ENCODE measurements around the gene HOATZ. TPM values are rescaled to one million over a fixed set of nuclear protein-coding genes. Genes with fewer than 3 reads are reported as not detected.

The HOATZ gene
- total and polyA plus RNA-seq, 2 of the 13 experiments (the other 11 are each of a cell fraction or from before 2014, with no cell fraction given) = not detected

DNA sequence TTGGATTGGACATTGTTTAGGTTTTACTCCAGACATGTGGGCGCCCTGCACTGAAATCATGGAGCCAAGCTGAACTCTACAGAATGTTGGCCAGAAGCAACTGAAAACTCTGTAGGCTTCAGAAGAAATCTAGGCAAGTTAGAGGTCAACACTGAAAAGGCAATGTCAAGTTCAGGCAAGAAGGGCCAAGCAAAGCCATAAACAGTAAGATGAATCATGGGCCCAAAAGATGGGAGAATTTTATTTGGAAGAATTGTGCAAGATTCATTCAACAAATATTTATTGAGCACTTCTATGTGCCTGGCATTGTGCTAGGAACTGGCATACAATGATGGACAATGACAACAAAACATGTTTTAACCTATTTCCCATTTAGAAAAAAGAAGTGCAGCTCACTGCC, 10.9 kb downstream of the HOATZ start:
- Histone ChIP-seq H2AFZ (ENCODE audit: low read length) (no peak overlapping the region), H3K27ac (ENCODE audit: extremely low read length, insufficient read depth, low read length) (no peak overlapping the region), H3K36me3 (replicated peaks in 1 of 2; ENCODE audit: control insufficient read depth in 1 of 2, insufficient read depth in 2 of 2, low read length in 2 of 2) (no peaks in the 10 kb centered on the region), H4K20me1 (ENCODE audit: insufficient read depth, low read length) (no peaks in the 10 kb centered on the region), H3K4me1 (ENCODE audit: insufficient read depth, low read length) (no peaks in the 10 kb centered on the region), H3K4me2 (ENCODE audit: low read depth, low read length) (no peak overlapping the region), H3K27me3 (ENCODE audit: control insufficient read depth in 1 of 2, insufficient read depth in 2 of 2, low read length in 2 of 2) (peaks cover 0 to 18% of the 10 kb centered on the region in 2 experiments; a peak in 2 of 5 replicates), H3K9me3 (ENCODE audit: low read length) (no peaks in the 10 kb centered on the region), H3K4me3 (replicated peaks in 1 of 3; ENCODE audit: insufficient read depth in 1 of 3, low read depth in 2 of 3, low read length in 3 of 3) (no peak overlapping the region), H3K9ac (ENCODE audit: insufficient read depth, low read depth, low read length) (no peak overlapping the region), H3K79me2 (ENCODE audit: insufficient read depth, low read length) (no peaks in the 10 kb centered on the region)
- no peak for ATAC-seq
- 0% methylated on average over 1 of the region's 1 CpG for WGBS (ENCODE audit: low lambda C conversion rate)
- no TSS peak for BruUV-seq (replicated peaks)
- ChIA-PET POLR2A (no interaction called here), CTCF (ENCODE audit: low intra/inter-chr PET ratio, low total read pairs) (no interaction called here)
- intact Hi-C loops (cut with micrococcal nuclease; ENCODE audit: unreplicated experiment) = no loop called here
- no peak for DNase-seq (ENCODE audit: low spot score)
- FAIRE-seq = no peak
- in situ Hi-C loops (cut with HindIII; ENCODE audit: extremely low pct_ligation_motif_present, low pct_unique_long_range_greater_than_20kb) = no loop called here
- TF ChIP-seq NCOA2 (CRISPR knock-in tag; IDR thresholded peaks at IDR 0.05) (no peak), HDAC2 (CRISPR knock-in tag; IDR thresholded peaks at IDR 0.05) (no peak), SKI (IDR thresholded peaks at IDR 0.05; ENCODE audit: partially characterized antibody) (no peak)
- TF ChIP-seq, protein P1, sequence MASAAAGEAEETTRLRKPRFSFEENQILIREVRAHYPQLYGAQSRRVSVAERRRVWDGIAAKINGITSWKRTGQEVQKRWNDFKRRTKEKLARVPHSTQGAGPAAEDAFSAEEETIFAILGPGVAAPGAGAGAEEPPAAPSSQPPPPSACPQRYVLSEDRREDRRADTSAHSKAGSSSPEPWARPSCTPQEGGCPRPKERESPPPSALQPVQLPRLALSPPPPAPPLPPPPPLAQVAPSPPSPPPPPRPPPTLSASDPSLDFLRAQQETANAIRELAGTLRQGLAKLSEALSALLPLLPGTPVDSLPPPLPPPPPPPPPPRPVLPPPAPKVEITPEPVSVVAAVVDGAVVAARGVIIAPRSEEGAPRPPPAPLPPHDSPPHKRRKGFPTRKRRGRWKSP (CRISPR knock-in tag; IDR thresholded peaks at IDR 0.05) = no peak
- TF ChIP-seq, protein P2, sequence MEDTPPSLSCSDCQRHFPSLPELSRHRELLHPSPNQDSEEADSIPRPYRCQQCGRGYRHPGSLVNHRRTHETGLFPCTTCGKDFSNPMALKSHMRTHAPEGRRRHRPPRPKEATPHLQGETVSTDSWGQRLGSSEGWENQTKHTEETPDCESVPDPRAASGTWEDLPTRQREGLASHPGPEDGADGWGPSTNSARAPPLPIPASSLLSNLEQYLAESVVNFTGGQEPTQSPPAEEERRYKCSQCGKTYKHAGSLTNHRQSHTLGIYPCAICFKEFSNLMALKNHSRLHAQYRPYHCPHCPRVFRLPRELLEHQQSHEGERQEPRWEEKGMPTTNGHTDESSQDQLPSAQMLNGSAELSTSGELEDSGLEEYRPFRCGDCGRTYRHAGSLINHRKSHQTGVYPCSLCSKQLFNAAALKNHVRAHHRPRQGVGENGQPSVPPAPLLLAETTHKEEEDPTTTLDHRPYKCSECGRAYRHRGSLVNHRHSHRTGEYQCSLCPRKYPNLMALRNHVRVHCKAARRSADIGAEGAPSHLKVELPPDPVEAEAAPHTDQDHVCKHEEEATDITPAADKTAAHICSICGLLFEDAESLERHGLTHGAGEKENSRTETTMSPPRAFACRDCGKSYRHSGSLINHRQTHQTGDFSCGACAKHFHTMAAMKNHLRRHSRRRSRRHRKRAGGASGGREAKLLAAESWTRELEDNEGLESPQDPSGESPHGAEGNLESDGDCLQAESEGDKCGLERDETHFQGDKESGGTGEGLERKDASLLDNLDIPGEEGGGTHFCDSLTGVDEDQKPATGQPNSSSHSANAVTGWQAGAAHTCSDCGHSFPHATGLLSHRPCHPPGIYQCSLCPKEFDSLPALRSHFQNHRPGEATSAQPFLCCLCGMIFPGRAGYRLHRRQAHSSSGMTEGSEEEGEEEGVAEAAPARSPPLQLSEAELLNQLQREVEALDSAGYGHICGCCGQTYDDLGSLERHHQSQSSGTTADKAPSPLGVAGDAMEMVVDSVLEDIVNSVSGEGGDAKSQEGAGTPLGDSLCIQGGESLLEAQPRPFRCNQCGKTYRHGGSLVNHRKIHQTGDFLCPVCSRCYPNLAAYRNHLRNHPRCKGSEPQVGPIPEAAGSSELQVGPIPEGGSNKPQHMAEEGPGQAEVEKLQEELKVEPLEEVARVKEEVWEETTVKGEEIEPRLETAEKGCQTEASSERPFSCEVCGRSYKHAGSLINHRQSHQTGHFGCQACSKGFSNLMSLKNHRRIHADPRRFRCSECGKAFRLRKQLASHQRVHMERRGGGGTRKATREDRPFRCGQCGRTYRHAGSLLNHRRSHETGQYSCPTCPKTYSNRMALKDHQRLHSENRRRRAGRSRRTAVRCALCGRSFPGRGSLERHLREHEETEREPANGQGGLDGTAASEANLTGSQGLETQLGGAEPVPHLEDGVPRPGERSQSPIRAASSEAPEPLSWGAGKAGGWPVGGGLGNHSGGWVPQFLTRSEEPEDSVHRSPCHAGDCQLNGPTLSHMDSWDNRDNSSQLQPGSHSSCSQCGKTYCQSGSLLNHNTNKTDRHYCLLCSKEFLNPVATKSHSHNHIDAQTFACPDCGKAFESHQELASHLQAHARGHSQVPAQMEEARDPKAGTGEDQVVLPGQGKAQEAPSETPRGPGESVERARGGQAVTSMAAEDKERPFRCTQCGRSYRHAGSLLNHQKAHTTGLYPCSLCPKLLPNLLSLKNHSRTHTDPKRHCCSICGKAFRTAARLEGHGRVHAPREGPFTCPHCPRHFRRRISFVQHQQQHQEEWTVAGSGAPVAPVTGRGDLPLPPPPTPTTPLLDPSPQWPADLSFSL (CRISPR knock-in tag; IDR thresholded peaks at IDR 0.05) = no peak
- TF ChIP-seq, protein P3, sequence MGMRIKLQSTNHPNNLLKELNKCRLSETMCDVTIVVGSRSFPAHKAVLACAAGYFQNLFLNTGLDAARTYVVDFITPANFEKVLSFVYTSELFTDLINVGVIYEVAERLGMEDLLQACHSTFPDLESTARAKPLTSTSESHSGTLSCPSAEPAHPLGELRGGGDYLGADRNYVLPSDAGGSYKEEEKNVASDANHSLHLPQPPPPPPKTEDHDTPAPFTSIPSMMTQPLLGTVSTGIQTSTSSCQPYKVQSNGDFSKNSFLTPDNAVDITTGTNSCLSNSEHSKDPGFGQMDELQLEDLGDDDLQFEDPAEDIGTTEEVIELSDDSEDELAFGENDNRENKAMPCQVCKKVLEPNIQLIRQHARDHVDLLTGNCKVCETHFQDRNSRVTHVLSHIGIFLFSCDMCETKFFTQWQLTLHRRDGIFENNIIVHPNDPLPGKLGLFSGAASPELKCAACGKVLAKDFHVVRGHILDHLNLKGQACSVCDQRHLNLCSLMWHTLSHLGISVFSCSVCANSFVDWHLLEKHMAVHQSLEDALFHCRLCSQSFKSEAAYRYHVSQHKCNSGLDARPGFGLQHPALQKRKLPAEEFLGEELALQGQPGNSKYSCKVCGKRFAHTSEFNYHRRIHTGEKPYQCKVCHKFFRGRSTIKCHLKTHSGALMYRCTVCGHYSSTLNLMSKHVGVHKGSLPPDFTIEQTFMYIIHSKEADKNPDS (CRISPR knock-in tag; IDR thresholded peaks at IDR 0.05) = no peak
- TF ChIP-seq, protein P4, sequence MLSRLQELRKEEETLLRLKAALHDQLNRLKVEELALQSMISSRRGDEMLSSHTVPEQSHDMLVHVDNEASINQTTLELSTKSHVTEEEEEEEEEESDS (CRISPR knock-in tag; IDR thresholded peaks at IDR 0.05; ENCODE audit: borderline replicate concordance) = no peak
- TF ChIP-seq, protein P5, sequence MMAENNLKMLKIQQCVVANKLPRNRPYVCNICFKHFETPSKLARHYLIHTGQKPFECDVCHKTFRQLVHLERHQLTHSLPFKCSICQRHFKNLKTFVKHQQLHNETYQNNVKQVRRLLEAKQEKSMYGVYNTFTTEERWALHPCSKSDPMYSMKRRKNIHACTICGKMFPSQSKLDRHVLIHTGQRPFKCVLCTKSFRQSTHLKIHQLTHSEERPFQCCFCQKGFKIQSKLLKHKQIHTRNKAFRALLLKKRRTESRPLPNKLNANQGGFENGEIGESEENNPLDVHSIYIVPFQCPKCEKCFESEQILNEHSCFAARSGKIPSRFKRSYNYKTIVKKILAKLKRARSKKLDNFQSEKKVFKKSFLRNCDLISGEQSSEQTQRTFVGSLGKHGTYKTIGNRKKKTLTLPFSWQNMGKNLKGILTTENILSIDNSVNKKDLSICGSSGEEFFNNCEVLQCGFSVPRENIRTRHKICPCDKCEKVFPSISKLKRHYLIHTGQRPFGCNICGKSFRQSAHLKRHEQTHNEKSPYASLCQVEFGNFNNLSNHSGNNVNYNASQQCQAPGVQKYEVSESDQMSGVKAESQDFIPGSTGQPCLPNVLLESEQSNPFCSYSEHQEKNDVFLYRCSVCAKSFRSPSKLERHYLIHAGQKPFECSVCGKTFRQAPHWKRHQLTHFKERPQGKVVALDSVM (CRISPR knock-in tag; IDR thresholded peaks at IDR 0.05) = no peak
